Naive thymus-derived CD4-positive, alpha-beta T cell (primary cell): Measurements from ENCODE around the gene RSU1. TPM values are rescaled to one million over a fixed set of nuclear protein-coding genes. Genes with fewer than 3 reads are reported as not detected.

Source experiments
- ATAC-seq: fragments of 150-1000 bp; cut with Tn5 transposase; 2 replicates; pipeline ENCODE4 v1.10.0; 2021; ENCODE audit warnings: mild to moderate bottlenecking, moderate library complexity
- CTCF ChIA-PET: fragments of 350-600 bp; sonication (Branson Sonifier 250); formaldehyde crosslinking; loops from one replicate; lab custom pipeline; 2021; ENCODE audit warnings: antibody characterized with exemption; lab: Charles Lee
- POLR2A ChIA-PET: fragments of 350-600 bp; sonication (Branson Sonifier 250); formaldehyde crosslinking; loops from one replicate; lab custom pipeline; 2021; ENCODE audit warnings: antibody characterized with exemption, inconsistent platforms; lab: Charles Lee
- DNase-seq, 9 donors: peaks; one replicate each; pipeline versions ENCODE4 v3.0.0 to v3.0.0-alpha.2; 2020 to 2022; ENCODE audit warnings: mixed read lengths in 1 of 9
- H3K27ac ChIP-seq: one replicate; pipeline ENCODE4 v1.7.0; 2013; ENCODE audit warnings: mild to moderate bottlenecking, low read depth, low read length, moderate library complexity
- H3K27me3 ChIP-seq, 2 donors: one replicate each; pipeline ENCODE4 v1.7.0; 2013; ENCODE audit warnings: low read length in 2 of 2, mild to moderate bottlenecking in 2 of 2, moderate library complexity in 2 of 2; ENCODE audit not compliant: control insufficient read depth in 2 of 2, insufficient read depth in 2 of 2
- H3K36me3 ChIP-seq, 3 experiments: 1 replicate in 2 of 3; 2 replicates in 1 of 3; pipeline ENCODE4 v1.7.0; 2013; ENCODE audit warnings: low read length in 3 of 3, mild to moderate bottlenecking in 3 of 3, moderate library complexity in 1 of 3; ENCODE audit not compliant: insufficient read depth in 3 of 3, control insufficient read depth in 2 of 3
- H3K4me1 ChIP-seq, 2 donors: one replicate each; pipeline ENCODE4 v1.7.0; 2013; ENCODE audit warnings: low read length in 2 of 2, mild to moderate bottlenecking in 2 of 2, moderate library complexity in 1 of 2; ENCODE audit not compliant: control insufficient read depth in 2 of 2, insufficient read depth in 2 of 2
- H3K4me3 ChIP-seq: 2 replicates; pipeline ENCODE4 v1.7.0; 2013; ENCODE audit warnings: mild to moderate bottlenecking, low read length
- H3K9me3 ChIP-seq, 3 experiments: 1 replicate in 2 of 3; 2 replicates in 1 of 3; pipeline ENCODE4 v1.7.0; 2013; ENCODE audit warnings: low read length in 3 of 3; ENCODE audit not compliant: control insufficient read depth in 2 of 3
- H3K27ac Mint-ChIP-seq, 9 donors: one replicate each; pipeline ENCODE4 v1.8.0; 2020 to 2022; ENCODE audit warnings: mixed read lengths in 9 of 9, mild to moderate bottlenecking in 8 of 9, moderate library complexity in 5 of 9, inconsistent platforms in 2 of 9
- H3K27me3 Mint-ChIP-seq, 5 donors: one replicate each; pipeline ENCODE4 v1.8.0; 2021 to 2022; ENCODE audit warnings: mixed read lengths in 5 of 5, mild to moderate bottlenecking in 1 of 5
- H3K36me3 Mint-ChIP-seq, 5 donors: one replicate each; pipeline ENCODE4 v1.8.0; 2020 to 2022; ENCODE audit warnings: mixed read lengths in 5 of 5, mild to moderate bottlenecking in 3 of 5, inconsistent platforms in 1 of 5
- H3K4me1 Mint-ChIP-seq, 7 donors: one replicate each; pipeline ENCODE4 v1.8.0; 2020 to 2022; ENCODE audit warnings: mixed read lengths in 7 of 7, mild to moderate bottlenecking in 3 of 7, inconsistent platforms in 1 of 7
- H3K4me3 Mint-ChIP-seq, 10 donors: one replicate each; pipeline ENCODE4 v1.8.0; 2020 to 2022; ENCODE audit warnings: mild to moderate bottlenecking in 10 of 10, mixed read lengths in 10 of 10, moderate library complexity in 6 of 10, inconsistent platforms in 2 of 10
- H3K9me3 Mint-ChIP-seq, 11 donors: one replicate each; pipeline ENCODE4 v1.8.0; 2020 to 2022; ENCODE audit warnings: mixed read lengths in 11 of 11, mild to moderate bottlenecking in 4 of 11, inconsistent platforms in 1 of 11, moderate library complexity in 1 of 11
- intact Hi-C, 2 donors: fragments of 100-400 bp; cut with micrococcal nuclease; formaldehyde crosslinking; loops; one replicate each; pipeline ENCODE4 v1.15.1; 2023
- polyA plus RNA-seq, 2 donors: library from polyadenylated mRNA; unstranded; fragments of 300-500 nt; fragmentation: Illumina TruSeq; gene quantifications; one replicate each; pipeline ENCODE4 v1.2.3, GENCODE V29; 2021
- total RNA-seq, 6 experiments: library from RNA in 5 of 6; stranded (reverse) in 5 of 6; gene quantifications; 1 replicate in 5 of 6; 2 replicates in 1 of 6; pipeline ENCODE4 v1.2.3 and lab custom pipeline; 2021 to 2026

RSU1 gene
- total and polyA plus RNA-seq, 7 experiments from 2014 or later = 36.1 to 108 (median 50.4) TPM

GRCh38 chr10:16789261-16789660 lies 28.0 kb downstream of the RSU1 start:
- H3K36me3 Mint-ChIP-seq = peaks cover 13 to 72% (median 55%) of the 10 kb centered on the region in 5 donors
- H3K4me3 Mint-ChIP-seq = no peak overlapping the region
- POLR2A ChIA-PET = interaction anchor here (2.5 kb wide), 1 partner anchor 28 kb away, joined by 14 read pairs; the partner anchor contains the start of gene RSU1
- no peaks in the 10 kb centered on the region for H3K27me3 Mint-ChIP-seq
- H3K9me3 Mint-ChIP-seq = peaks cover 0 to 6% (median 4%) of the 10 kb centered on the region in 11 donors
- Histone ChIP-seq H3K4me1 (peaks cover 23 to 24% of the 10 kb centered on the region in 2 donors), H3K4me3 (no peak overlapping the region), H3K27ac (peak overlapping the region; percentile 65), H3K36me3 (peaks cover 0 to 4% (median 0%) of the 10 kb centered on the region in 3 experiments), H3K27me3 (no peaks in the 10 kb centered on the region), H3K9me3 (no peaks in the 10 kb centered on the region)
- no peak for DNase-seq
- ATAC-seq = no peak
- peaks cover 26 to 42% (median 38%) of the 10 kb centered on the region in 7 donors for H3K4me1 Mint-ChIP-seq
- CTCF ChIA-PET = no interaction called here
- intact Hi-C loops = loop anchor here in 1 of 2 donors (2.0 to 10.0 kb wide), 2 partner anchors 20 to 274 kb away; no protein-coding TSS in a partner anchor
- peak overlapping the region; percentile 26 to 98 (median 92) for H3K27ac Mint-ChIP-seq

- Mint-ChIP-seq H3K36me3 (peaks cover 17 to 69% (median 50%) of the 10 kb centered on the region in 5 donors), H3K27me3 (no peaks in the 10 kb centered on the region), H3K4me3 (no peak overlapping the region), H3K27ac (peak overlapping the region; percentile 89 to 98 (median 92)), H3K4me1 (peaks cover 26 to 42% (median 38%) of the 10 kb centered on the region in 7 donors), H3K9me3 (peaks cover 0 to 6% (median 4%) of the 10 kb centered on the region in 11 donors)
- no peaks in the 10 kb centered on the region for H3K27me3 ChIP-seq
- ATAC-seq = no peak
- intact Hi-C loops = loop anchor here in 1 of 2 donors (2.0 to 10.0 kb wide), 2 partner anchors 20 to 274 kb away; no protein-coding TSS in a partner anchor
- no peak overlapping the region for H3K4me3 ChIP-seq
- H3K27ac ChIP-seq = peak overlapping the region; percentile 65
- no peak for DNase-seq
- peaks cover 0 to 4% (median 0%) of the 10 kb centered on the region in 3 experiments for H3K36me3 ChIP-seq
- H3K9me3 ChIP-seq = no peaks in the 10 kb centered on the region
- CTCF ChIA-PET = no interaction called here
- POLR2A ChIA-PET = interaction anchor here (2.5 kb wide), 1 partner anchor 29 kb away, joined by 14 read pairs; the partner anchor contains the start of gene RSU1
- peaks cover 23 to 24% of the 10 kb centered on the region in 2 donors for H3K4me1 ChIP-seq
Observed at GRCh38 chr10:16788778-16789177, 28.4 kb downstream of the RSU1 start.

GRCh38 chr10:16788125-16788524 lies 29.1 kb downstream of the RSU1 start:
- H3K4me3 ChIP-seq = no peak overlapping the region
- H3K4me3 Mint-ChIP-seq = peak overlapping the region in 4 of 10 donors; percentile 7 to 56 (median 31)
- peak overlapping the region; percentile 90 to 98 (median 93) for H3K27ac Mint-ChIP-seq
- peak overlapping the region; percentile 65 for H3K27ac ChIP-seq
- no peak for DNase-seq
- intact Hi-C loops = loop anchor here in 1 of 2 donors (2.0 to 10.0 kb wide), 2 partner anchors 21 to 273 kb away; no protein-coding TSS in a partner anchor
- H3K9me3 Mint-ChIP-seq = peaks cover 0 to 5% (median 2%) of the 10 kb centered on the region in 11 donors
- no peaks in the 10 kb centered on the region for H3K27me3 ChIP-seq
- H3K27me3 Mint-ChIP-seq = no peaks in the 10 kb centered on the region
- ChIA-PET POLR2A (interaction anchor here (2.5 kb wide), 1 partner anchor 29 kb away, joined by 14 read pairs; the partner anchor contains the start of gene RSU1), CTCF (no interaction called here)
- H3K4me1 Mint-ChIP-seq = peaks cover 26 to 42% (median 38%) of the 10 kb centered on the region in 7 donors
- peaks cover 23 to 24% of the 10 kb centered on the region in 2 donors for H3K4me1 ChIP-seq
- H3K9me3 ChIP-seq = no peaks in the 10 kb centered on the region
- peaks cover 0 to 4% (median 0%) of the 10 kb centered on the region in 3 experiments for H3K36me3 ChIP-seq
- peak; percentile 18 for ATAC-seq
- H3K36me3 Mint-ChIP-seq = peaks cover 17 to 62% (median 43%) of the 10 kb centered on the region in 5 donors

- peak; percentile 97 for ATAC-seq
- Histone ChIP-seq H3K4me3 (no peak overlapping the region), H3K27ac (peak overlapping the region; percentile 65), H3K4me1 (peaks cover 23 to 24% of the 10 kb centered on the region in 2 donors), H3K27me3 (no peaks in the 10 kb centered on the region), H3K9me3 (no peaks in the 10 kb centered on the region), H3K36me3 (peaks cover 0 to 4% (median 0%) of the 10 kb centered on the region in 3 experiments)
- Mint-ChIP-seq H3K27me3 (no peaks in the 10 kb centered on the region), H3K4me3 (peak overlapping the region in 8 of 10 donors; percentile 4 to 56 (median 34)), H3K4me1 (peaks cover 26 to 42% (median 38%) of the 10 kb centered on the region in 7 donors), H3K36me3 (peaks cover 17 to 57% (median 40%) of the 10 kb centered on the region in 5 donors), H3K9me3 (peaks cover 0 to 5% (median 2%) of the 10 kb centered on the region in 11 donors), H3K27ac (peak overlapping the region; percentile 90 to 98 (median 93))
- peak; percentile 13 to 75 (median 52) for DNase-seq
- intact Hi-C loops = loop anchor here (1.0 to 10.0 kb wide), 3 partner anchors 30 to 351 kb away; partner anchors contain the start of genes PTER (in 2 of the 2) and RSU1 (in 2 of the 2)
- CTCF ChIA-PET = no interaction called here
- POLR2A ChIA-PET = interaction anchor here (2.5 kb wide), 1 partner anchor 30 kb away, joined by 14 read pairs; the partner anchor contains the start of gene RSU1
Observed at GRCh38 chr10:16787361-16787791, 29.8 kb downstream of the RSU1 start.

DNA sequence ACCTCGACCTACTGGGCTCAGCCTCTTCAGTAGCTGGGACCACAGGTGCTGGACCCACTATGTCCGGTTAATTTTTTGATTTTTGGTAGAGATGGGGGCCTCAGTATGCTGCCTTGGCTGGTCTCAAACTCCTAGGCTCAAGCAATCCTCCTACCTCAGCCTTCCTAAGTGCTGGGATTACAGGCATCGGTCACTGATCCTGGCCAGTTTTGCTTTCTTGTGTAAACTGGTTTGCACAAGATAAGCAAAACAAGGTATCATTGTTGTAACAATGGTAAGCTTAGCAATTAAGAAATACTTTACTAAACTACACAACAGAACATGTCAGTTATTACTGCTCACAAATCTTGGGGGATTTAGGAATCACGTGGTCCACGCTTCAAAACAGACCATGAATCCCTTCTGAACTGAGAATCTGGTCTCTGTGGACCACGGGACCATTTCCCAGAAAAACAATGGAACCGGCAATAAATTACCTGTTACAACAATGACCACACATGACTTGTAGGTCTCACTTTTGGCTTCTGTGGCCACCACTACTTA lies 36.8 kb downstream of the RSU1 start:
- POLR2A ChIA-PET = no interaction called here

DNA sequence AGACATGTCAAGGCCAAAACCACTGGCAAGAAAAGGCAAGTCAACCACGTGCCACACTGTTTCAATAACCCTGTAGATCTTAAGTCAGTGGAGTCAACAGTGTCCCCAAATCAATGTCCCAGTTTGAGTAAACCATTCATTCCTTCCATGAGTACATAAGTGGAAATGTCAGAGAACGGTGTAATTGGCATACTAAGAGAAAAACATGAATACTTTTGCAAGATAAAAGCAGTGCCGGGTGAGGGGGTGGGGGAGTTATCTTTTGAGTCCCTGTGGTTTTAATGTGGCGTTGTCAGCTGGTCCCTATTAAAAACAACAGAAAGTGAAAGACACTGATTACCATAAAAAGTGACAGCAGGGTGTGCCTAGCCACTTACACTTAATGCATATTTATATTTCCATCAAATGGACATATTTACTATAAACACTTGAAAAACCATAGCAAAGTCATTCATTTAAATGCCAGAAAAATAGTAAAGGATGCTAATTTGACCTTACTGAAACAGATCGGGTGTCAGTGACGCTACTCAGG lies 37.8 kb downstream of the RSU1 start:
- ChIA-PET POLR2A (no interaction called here), CTCF (no interaction called here)
- peak overlapping the region; percentile 19 to 85 (median 65) for H3K27ac Mint-ChIP-seq
- peak overlapping the region in 5 of 10 donors; percentile 9 to 45 (median 13) for H3K4me3 Mint-ChIP-seq
- peaks cover 0 to 21% (median 9%) of the 10 kb centered on the region in 5 donors for H3K36me3 Mint-ChIP-seq
- peaks cover 0 to 11% of the 10 kb centered on the region in 2 donors for H3K4me1 ChIP-seq
- no peaks in the 10 kb centered on the region for H3K27me3 Mint-ChIP-seq
- intact Hi-C loops = loop anchor here (2.0 to 5.0 kb wide), 2 partner anchors 37 to 38 kb away; partner anchors contain the start of gene RSU1 (in 2 of the 2)
- no peaks in the 10 kb centered on the region for H3K9me3 ChIP-seq
- no peaks in the 10 kb centered on the region for H3K27me3 ChIP-seq
- H3K4me3 ChIP-seq = no peak overlapping the region
- peaks cover 20 to 37% (median 32%) of the 10 kb centered on the region in 7 donors for H3K4me1 Mint-ChIP-seq
- DNase-seq (peak in 7 of 9 donors; percentile 12 to 56 (median 36)), ATAC-seq (peak; percentile 72)
- H3K36me3 ChIP-seq = peaks cover 0 to 5% (median 0%) of the 10 kb centered on the region in 3 experiments
- no peaks in the 10 kb centered on the region for H3K9me3 Mint-ChIP-seq
- no peak overlapping the region for H3K27ac ChIP-seq

More for the DNA sequence above, 36.8 kb downstream of the RSU1 start:
- no peak for DNase-seq
- intact Hi-C loops = loop anchor here in 1 of 2 donors (10.0 kb wide), 1 partner anchor 266 kb away; no protein-coding TSS in a partner anchor
- H3K27me3 Mint-ChIP-seq = no peaks in the 10 kb centered on the region
- Histone ChIP-seq H3K27ac (no peak overlapping the region), H3K9me3 (no peaks in the 10 kb centered on the region), H3K4me3 (no peak overlapping the region), H3K36me3 (peaks cover 0 to 5% (median 0%) of the 10 kb centered on the region in 3 experiments), H3K27me3 (no peaks in the 10 kb centered on the region), H3K4me1 (peaks cover 0 to 11% of the 10 kb centered on the region in 2 donors)
- H3K27ac Mint-ChIP-seq = peak overlapping the region in 7 of 9 donors; percentile 59 to 85 (median 76)
- CTCF ChIA-PET = interaction anchor here (0.7 kb wide), 1 partner anchor 742 kb away, joined by 3 read pairs; no protein-coding TSS in a partner anchor
- ATAC-seq = no peak
- H3K36me3 Mint-ChIP-seq = peaks cover 4 to 22% (median 15%) of the 10 kb centered on the region in 5 donors
- no peak overlapping the region for H3K4me3 Mint-ChIP-seq
- peaks cover 20 to 37% (median 32%) of the 10 kb centered on the region in 7 donors for H3K4me1 Mint-ChIP-seq
- peaks cover 0 to 3% (median 0%) of the 10 kb centered on the region in 11 donors for H3K9me3 Mint-ChIP-seq
